COLO668 (cell line): ENCODE results near the gene NRXN3.

Source experiments
- DNase-seq: peaks from one replicate; lab custom pipeline; 2025; ENCODE audit not compliant: unreplicated experiment; lab: John Stamatoyannopoulos, UW

NRXN3 gene

DNA sequence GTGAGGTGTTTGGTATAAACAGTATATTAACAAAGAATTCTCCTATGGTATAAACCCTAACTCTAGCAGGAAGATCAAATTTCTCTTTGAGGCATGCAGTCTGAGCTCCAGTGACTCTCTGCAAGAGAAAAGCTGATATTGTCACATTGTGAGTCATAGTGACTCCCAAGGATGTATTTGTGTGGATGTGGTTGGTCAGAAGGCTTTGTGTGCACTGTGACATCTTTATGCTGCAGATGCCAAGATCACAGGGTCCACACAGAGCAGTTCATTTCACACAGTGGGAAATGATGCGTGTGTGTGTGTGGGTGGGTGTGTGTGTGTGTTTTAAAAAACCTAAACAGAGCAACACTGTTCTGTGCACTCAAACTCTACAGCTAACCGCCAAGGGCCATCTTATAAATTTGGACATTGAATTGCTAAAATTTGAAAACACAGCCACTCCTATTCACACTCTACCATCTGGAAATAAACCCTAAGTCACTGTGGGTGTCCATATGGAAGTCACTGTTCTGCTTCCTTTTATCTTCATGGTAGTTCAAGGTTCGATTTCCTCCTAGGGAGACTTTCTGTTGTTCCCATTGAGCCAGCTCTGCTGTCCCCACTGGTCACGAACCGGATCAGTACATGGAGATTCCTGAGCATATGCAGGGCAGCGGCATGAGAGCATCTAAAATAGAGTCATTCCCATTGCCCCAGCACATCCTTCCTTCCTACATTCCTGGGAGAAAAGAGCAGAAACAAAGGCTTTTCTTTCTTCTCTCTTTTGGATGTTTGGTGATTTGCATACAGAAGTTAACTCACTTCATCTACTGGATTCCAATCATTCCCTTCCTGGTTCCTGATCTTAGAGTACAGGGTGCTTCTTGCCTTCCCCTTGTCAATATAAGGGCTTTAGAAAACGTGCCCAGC lies 1313.6 kb downstream of the NRXN3 start:
- no peak for DNase-seq

DNA sequence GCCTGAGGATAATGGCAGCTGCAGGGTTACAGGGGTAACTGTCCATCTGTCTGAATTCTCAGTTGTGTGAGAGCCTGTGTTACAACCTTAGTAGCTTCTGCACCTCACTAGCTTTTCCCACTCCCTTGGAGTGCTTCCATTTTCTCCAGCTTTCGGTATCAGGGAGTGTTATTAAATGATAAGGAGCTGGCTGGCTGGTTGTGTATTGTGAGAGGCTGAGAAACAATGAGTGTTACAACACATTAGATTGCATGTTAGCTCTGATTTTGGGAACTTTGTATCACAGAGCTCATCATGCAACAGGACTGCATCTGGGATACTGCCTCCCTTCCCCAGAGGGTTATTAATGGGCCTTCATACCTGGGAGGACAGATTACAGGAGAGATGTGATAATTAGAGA lies 1317.5 kb downstream of the NRXN3 start:
- no peak for DNase-seq

DNA sequence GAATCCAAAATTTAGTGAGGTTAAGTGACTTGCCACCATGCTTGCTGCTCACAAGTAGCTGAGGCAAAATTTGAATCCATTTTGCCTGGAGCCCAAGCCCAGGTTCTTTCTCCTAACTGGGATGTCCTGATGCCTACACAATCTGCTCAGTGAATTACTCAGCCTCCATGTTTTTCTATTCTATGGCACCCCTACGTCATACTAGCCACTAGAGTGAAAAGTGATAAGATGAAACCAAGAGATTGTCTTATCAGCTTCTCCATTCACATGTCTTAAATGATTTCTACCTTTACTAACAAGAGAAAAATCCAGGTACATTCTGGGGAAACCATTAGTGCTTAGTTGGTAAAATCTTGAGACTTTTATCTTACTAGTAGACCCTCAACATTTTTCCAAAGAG lies 1321.0 kb downstream of the NRXN3 start:
- no peak for DNase-seq

DNA sequence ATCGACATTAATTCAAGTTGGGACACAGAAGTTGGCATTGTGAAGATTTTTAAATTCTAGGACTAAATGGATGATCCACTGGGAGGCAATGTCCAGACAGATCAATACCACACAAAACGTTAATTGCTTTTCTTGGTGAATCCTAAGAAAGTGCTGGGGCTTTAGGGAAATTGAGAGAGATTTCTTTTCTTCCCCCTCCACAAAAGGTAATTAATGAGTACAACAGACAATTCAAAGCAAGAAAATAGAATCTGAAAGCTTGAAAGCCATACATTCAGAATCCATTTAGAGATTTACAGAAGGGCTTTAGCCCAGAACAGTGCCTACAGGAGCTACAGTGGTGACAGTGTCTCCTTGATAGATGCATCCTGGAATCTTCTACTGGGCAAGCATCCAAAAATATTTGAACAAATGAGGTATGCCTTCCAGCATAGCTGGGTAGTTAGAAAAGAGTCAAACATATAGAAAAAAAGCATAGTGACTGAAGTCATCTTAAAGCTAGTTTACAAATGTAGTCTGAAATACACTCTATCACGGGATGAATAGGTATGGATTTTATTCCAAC lies 1323.0 kb downstream of the NRXN3 start:
- DNase-seq: no peak

DNA sequence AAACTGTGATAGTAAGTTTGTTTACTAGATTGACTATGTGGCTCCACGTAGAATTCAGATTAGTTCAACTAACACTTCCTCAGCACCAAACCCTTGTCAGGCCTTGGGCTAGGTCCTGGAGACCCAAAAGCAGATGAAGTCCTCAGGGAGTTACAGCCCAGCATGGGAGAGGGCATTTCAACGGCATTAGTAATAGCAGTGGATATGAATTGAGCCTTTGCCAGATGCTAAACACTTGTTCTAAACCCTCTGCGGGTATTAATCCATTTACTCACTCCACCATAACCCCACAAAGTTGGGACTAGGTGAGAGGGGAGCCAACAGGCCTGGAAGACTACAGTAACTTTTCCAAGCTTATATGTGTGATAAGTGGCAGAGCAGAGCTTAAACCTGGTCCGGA lies 1326.5 kb downstream of the NRXN3 start:
- DNase-seq: no peak

DNA sequence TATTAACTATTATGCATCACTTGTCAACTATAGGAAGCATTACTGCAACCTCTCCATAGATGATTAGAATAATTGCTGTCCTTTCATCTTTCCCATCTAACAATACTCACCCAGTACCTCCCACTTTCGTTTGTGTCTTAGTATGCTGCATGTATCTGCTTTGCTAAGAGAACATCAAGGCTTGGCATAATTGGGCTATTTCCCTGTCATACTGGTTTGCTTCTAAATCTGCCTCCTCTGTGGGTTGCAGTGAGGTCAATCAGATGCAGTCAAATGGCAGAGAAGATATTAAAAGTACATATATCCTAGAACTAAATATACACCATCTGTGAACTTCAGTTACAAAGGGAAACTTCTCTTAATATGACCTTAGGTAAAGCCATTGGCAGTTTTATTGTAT lies 1330.3 kb downstream of the NRXN3 start:
- no peak for DNase-seq

DNA sequence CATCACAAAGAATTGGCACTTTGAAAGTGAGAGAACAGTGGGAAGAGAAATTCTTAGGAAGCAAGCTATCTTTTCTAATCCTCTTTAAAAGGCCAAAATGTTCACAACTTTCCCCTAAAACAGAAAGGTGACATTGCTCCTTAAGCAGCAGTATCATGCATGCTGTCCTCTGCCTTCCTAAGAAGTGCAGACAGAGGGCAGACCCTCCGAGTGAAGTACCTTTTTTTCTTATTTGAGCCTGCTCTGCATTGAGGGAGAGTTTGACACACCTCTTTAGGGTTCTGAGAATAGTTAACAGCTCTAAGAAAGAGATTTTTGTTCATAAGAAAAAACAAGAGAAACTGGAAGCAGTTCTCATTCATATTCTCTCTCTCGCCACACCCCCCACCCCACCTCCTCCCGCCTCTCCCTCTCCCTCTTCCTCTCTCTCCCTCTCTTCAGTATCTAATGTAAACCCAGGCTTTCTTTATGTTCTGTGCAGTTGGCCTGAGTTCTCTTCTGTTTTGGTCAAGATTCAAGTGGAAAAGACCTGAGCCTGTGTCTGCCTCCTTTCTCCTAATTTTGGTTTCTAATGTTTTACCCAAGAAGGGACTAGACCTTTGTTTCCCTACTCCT lies 1332.1 kb downstream of the NRXN3 start:
- DNase-seq: no peak

DNA sequence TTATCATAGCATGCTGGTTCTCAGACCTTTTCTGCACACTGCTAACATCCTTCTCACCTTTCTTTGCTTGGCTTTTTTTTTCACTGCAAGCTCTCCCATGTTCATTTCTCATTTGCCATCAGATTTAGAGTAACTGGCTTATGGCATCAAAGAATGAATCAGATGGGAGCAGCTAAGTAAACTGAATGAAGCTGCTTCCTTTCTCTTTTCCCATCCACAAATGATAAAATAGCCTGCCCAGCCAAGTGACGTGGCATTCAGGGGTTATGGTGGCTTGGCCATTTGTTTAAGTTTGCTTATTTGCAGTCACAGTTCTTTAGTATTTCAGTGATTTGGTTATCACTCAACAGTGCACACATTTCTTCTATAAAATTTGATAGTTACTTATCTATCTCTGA lies 1332.6 kb downstream of the NRXN3 start:
- no peak for DNase-seq

DNA sequence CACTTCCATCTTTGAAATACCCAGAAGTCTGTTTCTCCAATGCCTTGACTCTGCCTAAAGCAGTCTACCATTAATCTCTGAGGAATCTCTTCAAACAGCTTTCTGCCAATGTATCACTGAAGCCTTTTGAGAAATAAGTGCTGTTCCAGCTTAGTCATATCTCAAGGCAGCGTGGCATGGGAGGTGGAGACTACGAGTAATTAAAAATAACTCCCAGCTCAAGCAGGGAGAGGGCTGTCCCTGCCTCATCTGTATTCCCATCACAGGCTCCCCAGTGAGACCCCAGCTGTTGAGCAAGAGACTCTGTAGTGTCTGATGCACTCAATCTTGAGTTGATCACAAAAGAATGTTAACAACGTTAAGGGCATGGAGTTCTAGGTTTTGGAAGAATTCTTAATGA lies 1340.5 kb downstream of the NRXN3 start:
- no peak for DNase-seq

DNA sequence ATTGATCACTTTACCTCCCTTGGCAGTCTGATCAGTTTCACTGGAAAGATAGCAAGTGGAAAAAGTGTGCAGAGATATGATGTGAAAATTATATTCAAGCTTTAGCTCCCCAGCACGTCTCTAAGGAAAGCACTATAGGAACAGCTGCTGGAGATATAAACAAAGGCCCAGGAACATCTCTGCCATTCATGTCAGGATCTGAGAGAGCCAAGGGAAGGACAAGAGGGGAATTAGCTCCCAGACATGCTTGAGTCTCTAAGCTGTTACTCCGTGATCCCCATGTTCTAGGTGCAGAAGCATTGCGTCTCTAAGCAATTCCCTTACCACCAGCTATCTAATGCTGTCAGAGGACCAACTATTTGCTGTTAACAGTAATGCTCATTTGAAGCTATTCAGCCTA lies 1341.0 kb downstream of the NRXN3 start:
- no peak for DNase-seq

DNA sequence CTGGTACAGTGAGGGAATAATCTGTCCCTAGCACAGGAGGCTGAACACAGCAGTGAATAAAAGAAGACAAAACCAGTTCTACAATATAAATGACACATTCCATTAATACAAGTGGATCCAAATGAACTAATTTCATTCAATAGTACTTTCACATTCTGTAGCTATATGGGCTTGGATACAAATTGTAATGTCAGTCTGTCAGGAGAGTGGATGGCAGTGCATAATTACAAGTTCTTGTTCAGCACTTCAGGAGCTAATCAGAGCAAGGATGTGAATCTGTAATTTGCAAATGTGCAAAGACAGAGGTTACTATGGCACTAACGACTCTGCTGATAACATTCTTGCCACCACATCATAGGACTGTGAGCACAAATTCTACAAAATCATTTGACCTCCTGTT lies 1343.3 kb downstream of the NRXN3 start:
- no peak for DNase-seq

DNA sequence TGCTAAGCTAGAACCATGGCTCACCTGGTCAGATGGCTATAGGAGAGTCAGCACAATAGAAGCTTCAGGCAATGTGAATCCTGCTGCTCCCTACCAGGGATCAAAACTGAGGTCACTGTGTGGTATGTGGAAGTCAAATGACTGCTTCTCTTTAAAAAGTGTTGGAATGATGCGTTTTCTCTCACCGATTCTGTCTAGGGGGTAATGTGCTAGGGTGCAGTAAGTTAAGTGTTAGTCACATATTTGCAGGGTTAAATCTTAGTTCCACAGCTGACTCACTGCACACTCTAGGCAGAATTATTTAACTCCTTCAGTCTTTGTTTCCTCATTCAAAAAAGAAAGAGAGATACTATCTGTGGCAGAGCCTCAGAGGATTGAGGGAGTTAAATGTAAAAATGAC lies 1344.5 kb downstream of the NRXN3 start:
- DNase-seq: no peak

DNA sequence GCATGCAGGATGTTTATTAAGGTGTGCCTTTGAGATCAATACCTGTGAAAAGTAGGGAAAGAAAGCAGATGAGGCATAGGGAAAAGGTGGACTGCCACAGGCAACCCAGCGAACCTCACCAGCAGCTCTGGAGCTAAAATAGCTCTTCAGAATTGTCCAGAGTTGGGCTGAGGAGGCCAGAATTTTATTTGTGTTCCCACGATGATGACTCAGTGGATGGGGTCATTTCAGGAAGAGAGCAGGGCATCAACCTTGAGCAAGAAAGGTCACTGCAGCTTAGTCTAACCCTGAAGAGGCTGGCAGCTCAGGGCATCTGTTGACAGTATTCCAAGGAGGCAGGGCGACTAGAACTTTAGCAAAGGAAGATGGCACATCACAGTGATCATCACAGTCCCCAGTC lies 1345.0 kb downstream of the NRXN3 start:
- no peak for DNase-seq

DNA sequence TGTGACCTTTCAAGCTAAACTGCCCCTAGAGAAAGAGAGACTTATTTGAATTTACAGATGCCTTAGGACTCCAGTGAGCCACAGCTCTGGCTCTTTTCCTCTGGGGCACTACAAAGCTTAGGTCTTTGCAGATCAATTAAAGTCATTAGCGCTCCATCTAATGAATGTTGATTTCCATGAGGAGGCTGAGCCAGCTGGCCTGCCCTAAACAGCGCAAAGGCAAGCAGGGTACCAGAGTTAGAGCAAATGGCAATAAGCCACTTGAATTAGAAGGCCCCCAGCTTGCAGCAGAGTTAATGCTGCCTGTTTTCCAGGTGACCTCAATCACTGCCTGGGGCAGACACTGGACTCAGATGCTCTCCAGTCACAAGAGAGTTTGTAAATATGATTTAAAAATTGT lies 1345.8 kb downstream of the NRXN3 start:
- no peak for DNase-seq

DNA sequence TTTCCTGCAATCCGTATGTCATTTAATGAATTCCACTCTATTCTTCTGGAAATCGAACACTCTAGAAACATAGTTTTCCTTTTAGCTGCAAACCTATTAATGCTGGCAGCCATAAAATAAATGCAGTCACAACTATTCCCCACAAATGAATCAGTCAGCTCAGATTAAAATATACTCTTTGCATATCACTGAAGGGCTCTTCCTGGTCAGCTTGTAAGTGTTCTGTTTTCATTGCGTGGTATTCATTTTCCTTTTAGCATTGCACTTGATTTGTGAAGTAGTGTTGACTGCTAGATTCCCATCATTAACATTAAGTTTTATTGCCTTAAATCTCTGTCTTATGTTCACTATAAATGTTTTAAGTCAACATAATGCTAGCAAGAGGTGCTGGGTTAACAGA lies 1355.2 kb downstream of the NRXN3 start:
- DNase-seq: no peak

DNA sequence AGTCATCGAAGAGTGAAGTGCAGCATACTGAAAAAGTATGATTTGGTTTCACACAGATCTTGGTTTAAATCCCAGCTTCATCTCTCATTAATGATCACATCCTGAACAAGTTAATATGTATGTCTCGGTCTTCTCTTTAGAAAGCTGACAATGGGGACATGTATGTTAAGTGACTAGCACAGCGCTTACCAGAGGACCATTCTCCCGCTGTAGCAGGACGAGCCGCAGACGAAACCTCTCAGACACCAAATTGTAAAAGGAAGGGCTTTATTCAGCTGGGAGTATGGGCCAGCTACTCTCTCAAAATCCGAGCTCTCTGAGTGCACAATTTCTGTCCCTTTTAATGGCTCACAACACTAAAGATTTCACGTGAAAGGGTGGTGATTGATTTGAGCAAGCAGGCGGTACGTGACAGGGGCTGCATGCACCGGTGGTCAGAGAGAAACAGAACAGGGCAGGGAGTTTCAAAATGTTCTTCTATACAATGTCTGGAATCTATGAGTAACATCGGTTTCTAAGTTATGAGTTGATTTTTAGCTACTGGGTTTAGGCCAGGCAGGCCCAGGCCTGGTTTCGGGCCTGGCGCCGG lies 1358.7 kb downstream of the NRXN3 start:
- no peak for DNase-seq

DNA sequence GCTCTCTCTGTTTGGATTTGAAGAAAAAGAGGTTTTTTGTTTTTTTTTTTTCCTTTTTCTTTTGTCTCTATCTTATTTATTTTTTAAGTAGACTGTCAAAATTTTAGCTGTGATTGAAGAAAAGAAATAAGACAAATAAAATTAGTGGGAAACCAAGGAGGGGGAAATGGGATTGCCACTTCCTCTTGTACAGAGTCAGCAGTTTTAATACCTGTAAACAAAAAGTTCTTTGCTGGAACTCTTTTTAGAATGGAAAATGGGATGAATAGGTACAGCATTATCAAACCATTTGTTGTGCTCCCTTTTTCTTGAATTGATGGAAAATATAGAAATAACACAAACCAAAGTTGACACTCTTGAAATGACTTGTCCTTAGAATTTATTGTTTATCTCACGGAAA lies 1360.4 kb downstream of the NRXN3 start:
- DNase-seq: no peak

DNA sequence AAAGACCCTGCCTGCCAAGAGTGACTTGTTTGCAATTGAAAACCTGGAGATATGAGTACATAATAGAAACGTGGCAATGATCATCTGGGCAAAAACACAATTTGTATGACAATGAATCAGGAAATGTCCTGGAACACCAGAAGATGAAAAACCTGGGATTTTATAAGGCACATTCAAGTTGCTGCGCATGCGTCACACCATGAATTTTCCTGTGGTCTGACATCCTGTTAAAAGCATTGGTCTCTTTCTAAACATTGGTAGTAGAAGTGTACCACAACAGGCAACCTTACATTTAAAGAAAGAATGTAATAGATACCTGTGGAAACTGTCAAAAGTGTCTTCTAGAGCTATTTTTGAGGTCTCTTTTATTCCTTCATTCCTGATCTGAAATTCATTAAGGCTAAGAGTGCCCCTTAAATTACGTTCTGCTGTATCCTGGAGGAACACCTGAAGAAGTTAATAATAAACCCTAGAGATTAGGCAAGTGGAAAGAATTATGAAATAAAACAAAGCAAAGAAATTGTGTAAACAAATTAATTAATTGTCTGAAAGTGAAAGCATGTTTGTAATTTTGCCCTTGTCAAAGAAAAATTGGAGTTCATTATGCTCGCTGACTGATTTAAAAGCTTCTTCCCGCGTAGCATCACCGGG lies 1364.7 kb downstream of the NRXN3 start:
- DNase-seq: no peak

DNA sequence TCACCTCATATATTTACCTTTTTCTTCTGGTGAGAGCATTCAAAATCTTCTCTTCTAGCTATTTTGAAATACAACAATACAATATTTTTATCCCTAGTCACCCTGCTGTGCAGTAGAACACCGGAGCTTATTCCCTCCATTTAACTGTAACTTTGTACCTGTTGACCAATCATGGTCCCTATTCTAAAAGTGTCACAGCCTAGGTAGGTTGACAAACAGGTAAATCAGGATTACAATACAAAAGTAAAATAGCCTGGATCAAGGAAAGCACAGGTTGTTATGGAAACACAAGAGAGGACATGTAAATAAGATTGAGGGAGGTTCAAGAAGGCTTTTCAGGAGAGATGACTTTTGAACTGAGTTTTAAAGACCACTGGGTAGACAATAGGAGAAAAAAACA lies 1370.2 kb downstream of the NRXN3 start:
- no peak for DNase-seq

DNA sequence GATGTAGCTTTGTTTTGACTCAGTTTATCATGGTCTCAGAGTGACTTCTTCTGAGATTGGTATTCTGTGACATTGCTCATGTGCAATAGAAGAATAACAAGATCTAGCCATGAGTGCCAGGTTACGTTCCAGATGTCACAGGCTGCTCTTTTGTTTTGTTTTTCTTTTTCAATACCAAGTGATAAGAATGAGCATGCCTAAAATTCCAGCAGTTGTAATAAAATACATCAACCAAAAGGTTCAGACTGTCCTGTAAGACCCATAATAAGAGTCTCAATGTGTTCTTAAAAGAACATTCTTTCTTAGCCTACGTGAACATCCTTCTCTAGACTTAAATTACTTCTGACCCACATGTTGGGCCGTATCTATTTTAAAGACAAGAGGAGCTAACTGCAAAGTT lies 1371.9 kb downstream of the NRXN3 start:
- DNase-seq: no peak

DNA sequence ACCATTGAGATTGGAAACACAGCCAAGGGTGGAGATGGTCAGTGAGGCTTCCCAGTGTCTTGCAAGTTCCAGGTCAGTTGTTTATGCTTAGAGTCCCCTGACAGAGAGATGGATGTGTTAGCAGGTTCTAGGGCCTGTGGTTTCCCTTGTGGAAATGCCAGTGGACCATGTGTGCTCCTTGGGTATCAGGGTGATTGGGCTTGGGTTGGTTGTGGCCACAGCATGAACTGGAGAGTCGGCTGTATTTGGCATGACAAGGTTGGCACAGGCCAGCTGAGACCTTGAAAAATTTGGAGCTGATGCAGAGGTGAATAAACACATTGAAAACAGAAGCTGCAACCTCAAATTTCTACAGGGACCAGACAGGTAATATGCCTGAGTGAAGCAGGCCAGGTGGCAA lies 1373.2 kb downstream of the NRXN3 start:
- no peak for DNase-seq
